ENCODE data around the gene RIPOR2.
"Not testable (repeated sequence)": the region's sequence is repeated elsewhere in the genome, so short reads cannot be mapped to it uniquely, and the experiment has no call there.

GRCh38 chr6:24948261-24948660, 12.5 kb upstream of the RIPOR2 start:
- TF ChIP-seq CTCF, POLR2A (IDR thresholded peaks at IDR 0.05): not testable (repeated sequence)
